ENCODE measurements around the gene YAF2.

The YAF2 gene

GRCh38 chr12:42126963-42127362, 111.1 kb downstream of the YAF2 start:
- no peak for TF ChIP-seq YY1 (IDR thresholded peaks at IDR 0.05; ENCODE audit: low read depth)
- no peak for TF ChIP-seq EP300 (IDR thresholded peaks at IDR 0.05; ENCODE audit: borderline replicate concordance)
- no peak for TF ChIP-seq FOXM1 (IDR thresholded peaks at IDR 0.05; ENCODE audit: borderline replicate concordance, low read depth)
- no peak for TF ChIP-seq TCF12 (IDR thresholded peaks at IDR 0.05; ENCODE audit: low read depth)
- TF ChIP-seq NFIC (IDR thresholded peaks at IDR 0.05), result no peak
- TF ChIP-seq USF1 (IDR thresholded peaks at IDR 0.05), result no peak
- TF ChIP-seq ZBTB7A (IDR thresholded peaks at IDR 0.05; ENCODE audit: low read depth), result no peak
- no peak for TF ChIP-seq TAF1 (IDR thresholded peaks at IDR 0.05; ENCODE audit: low read depth)
- TF ChIP-seq EGR1 (IDR thresholded peaks at IDR 0.05), result no peak

GRCh38 chr12:42125388-42125767, 112.7 kb downstream of the YAF2 start:
- TF ChIP-seq REST (IDR thresholded peaks at IDR 0.05; ENCODE audit: low read depth) (no peak), TAF1 (IDR thresholded peaks at IDR 0.05; ENCODE audit: low read depth) (no peak), NFIC (IDR thresholded peaks at IDR 0.05) (no peak), MAX (IDR thresholded peaks at IDR 0.05) (no peak), USF1 (IDR thresholded peaks at IDR 0.05) (no peak), CEBPB (IDR thresholded peaks at IDR 0.05) (no peak), ZBTB7A (IDR thresholded peaks at IDR 0.05; ENCODE audit: low read depth) (no peak), RAD21 (IDR thresholded peaks at IDR 0.05; ENCODE audit: low read depth) (no peak), YY1 (IDR thresholded peaks at IDR 0.05; ENCODE audit: low read depth) (no peak), FOXM1 (IDR thresholded peaks at IDR 0.05; ENCODE audit: borderline replicate concordance, low read depth) (no peak), CREB1 (IDR thresholded peaks at IDR 0.05; ENCODE audit: low read depth) (no peak), EGR1 (IDR thresholded peaks at IDR 0.05) (no peak), TCF12 (IDR thresholded peaks at IDR 0.05; ENCODE audit: low read depth) (no peak), EP300 (IDR thresholded peaks at IDR 0.05; ENCODE audit: borderline replicate concordance) (no peak), TEAD4 (IDR thresholded peaks at IDR 0.05) (no peak)

GRCh38 chr12:42124764-42125387, 113.2 kb downstream of the YAF2 start:
- TF ChIP-seq USF1 (IDR thresholded peaks at IDR 0.05) (no peak), CREB1 (IDR thresholded peaks at IDR 0.05; ENCODE audit: low read depth) (no peak), MAX (IDR thresholded peaks at IDR 0.05) (no peak), ZBTB7A (IDR thresholded peaks at IDR 0.05; ENCODE audit: low read depth) (no peak), RAD21 (IDR thresholded peaks at IDR 0.05; ENCODE audit: low read depth) (no peak), CEBPB (IDR thresholded peaks at IDR 0.05) (no peak)

GRCh38 chr12:42119085-42119633, 118.9 kb downstream of the YAF2 start:
- no peak for TF ChIP-seq YY1 (IDR thresholded peaks at IDR 0.05; ENCODE audit: low read depth)
- TF ChIP-seq TEAD4 (IDR thresholded peaks at IDR 0.05), result no peak
- no peak for TF ChIP-seq FOXM1 (IDR thresholded peaks at IDR 0.05; ENCODE audit: borderline replicate concordance, low read depth)
- TF ChIP-seq CEBPB (IDR thresholded peaks at IDR 0.05), result no peak
- TF ChIP-seq EGR1 (IDR thresholded peaks at IDR 0.05), result no peak

- TF ChIP-seq USF1 (IDR thresholded peaks at IDR 0.05) (no peak), RAD21 (IDR thresholded peaks at IDR 0.05; ENCODE audit: low read depth) (no peak), CEBPB (IDR thresholded peaks at IDR 0.05) (no peak), TAF1 (IDR thresholded peaks at IDR 0.05; ENCODE audit: low read depth) (no peak), NFIC (IDR thresholded peaks at IDR 0.05) (no peak), TCF12 (IDR thresholded peaks at IDR 0.05; ENCODE audit: low read depth) (no peak), YY1 (IDR thresholded peaks at IDR 0.05; ENCODE audit: low read depth) (no peak), FOXM1 (IDR thresholded peaks at IDR 0.05; ENCODE audit: borderline replicate concordance, low read depth) (no peak), EP300 (IDR thresholded peaks at IDR 0.05; ENCODE audit: borderline replicate concordance) (no peak), ZBTB7A (IDR thresholded peaks at IDR 0.05; ENCODE audit: low read depth) (no peak), TEAD4 (IDR thresholded peaks at IDR 0.05) (no peak), CREB1 (IDR thresholded peaks at IDR 0.05; ENCODE audit: low read depth) (no peak), MAX (IDR thresholded peaks at IDR 0.05) (no peak), EGR1 (IDR thresholded peaks at IDR 0.05) (no peak), REST (IDR thresholded peaks at IDR 0.05; ENCODE audit: low read depth) (no peak)
Observed at GRCh38 chr12:42118136-42118879, 119.7 kb downstream of the YAF2 start.

Measured in Ishikawa (cell line).